Transverse colon (tissue), 3 donors: ENCODE results near the gene ARHGAP44.

ENCODE experiments used
- CTCF ChIP-seq, 5 experiments: fragments of 200-600 bp in 3 of 5; fragments of 450-650 bp in 2 of 5; sonication (generic) in 3 of 5; IDR thresholded peaks; 1 replicate in 2 of 5; 2 replicates in 3 of 5; pipeline ENCODE4 v1.5.1; 2016 to 2017; ENCODE audit warnings: antibody characterized with exemption in 5 of 5, inconsistent platforms in 3 of 5, mild to moderate bottlenecking in 2 of 5, moderate library complexity in 1 of 5
- POLR2A ChIP-seq: fragments of 450-650 bp; IDR thresholded peaks from one replicate; pipeline ENCODE4 v1.6.1; 2016; ENCODE audit warnings: antibody characterized with exemption, mild to moderate bottlenecking, moderate library complexity

- TF ChIP-seq CTCF (IDR thresholded peaks at IDR 0.05) (no peak), POLR2A (no peak)
Observed at GRCh38 chr17:12744298-12744697, 45.0 kb upstream of the ARHGAP44 start.
